Measurements from ENCODE around the gene CIAO2A. TPM values are rescaled to one million over a fixed set of nuclear protein-coding genes. Genes with fewer than 3 reads are reported as not detected.
A peak's percentile ranks its signal among the peaks of the same experiment; 100 is the strongest.

CIAO2A gene
- total RNA-seq, 6 experiments from 2014 or later: 84.2 to 186 (median 126) TPM

DNA sequence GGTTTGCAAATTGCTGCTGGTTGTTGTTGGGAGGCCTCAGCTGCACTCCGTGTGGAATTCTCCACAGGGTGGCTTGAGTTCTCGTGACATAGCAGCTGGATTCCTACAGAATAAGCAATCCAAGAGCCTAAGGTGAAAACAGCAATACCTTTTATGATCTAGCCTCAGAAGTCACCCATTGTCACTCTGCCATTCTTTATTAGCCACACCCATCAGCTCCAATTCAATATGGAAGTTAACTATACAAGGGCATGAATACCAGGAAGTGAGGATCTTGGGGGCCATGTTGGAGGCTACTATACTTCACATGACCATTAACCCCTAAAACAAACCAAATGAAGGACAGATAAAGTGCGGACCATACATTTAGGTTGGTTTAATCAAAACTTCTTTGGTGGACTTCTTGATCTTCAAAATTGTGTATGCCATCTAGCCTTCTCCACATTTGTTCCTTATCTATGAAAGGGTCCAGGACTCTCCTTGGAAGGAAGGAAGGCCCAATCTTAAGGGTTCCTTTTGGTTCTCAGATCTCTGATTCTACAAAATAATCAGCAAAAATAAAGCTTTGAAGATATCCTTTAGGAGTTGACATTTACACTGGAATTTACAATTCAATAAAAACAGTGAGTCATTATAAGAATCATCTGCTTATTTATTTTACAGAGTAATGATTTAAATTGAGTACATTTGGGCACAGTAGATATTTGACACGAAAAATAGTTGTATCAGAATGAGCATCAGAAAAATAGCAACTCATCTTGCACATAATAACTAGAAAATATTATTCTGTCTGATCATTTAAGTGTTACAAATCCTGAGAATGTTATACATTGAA lies 21.5 kb downstream of the CIAO2A start:
- Histone ChIP-seq H3K27me3 (no peaks in the 10 kb centered on the region), H3K9me3 (no peaks in the 10 kb centered on the region), H3K36me3 (no peaks in the 10 kb centered on the region), H3K4me1 (peaks cover 0 to 74% (median 27%) of the 10 kb centered on the region in 4 donors), H3K4me3 (no peak overlapping the region), H3K27ac (peak overlapping the region; percentile 66 to 93 (median 89))
- intact Hi-C loops (cut with DNase I): no loop called here
- DNase-seq: no peak
- 54% methylated on average over 3 of the region's 4 CpGs for WGBS (ENCODE audit: insufficient coverage, low coverage, low lambda C conversion rate, missing lambda C conversion rate)
- TF ChIP-seq, protein P1, sequence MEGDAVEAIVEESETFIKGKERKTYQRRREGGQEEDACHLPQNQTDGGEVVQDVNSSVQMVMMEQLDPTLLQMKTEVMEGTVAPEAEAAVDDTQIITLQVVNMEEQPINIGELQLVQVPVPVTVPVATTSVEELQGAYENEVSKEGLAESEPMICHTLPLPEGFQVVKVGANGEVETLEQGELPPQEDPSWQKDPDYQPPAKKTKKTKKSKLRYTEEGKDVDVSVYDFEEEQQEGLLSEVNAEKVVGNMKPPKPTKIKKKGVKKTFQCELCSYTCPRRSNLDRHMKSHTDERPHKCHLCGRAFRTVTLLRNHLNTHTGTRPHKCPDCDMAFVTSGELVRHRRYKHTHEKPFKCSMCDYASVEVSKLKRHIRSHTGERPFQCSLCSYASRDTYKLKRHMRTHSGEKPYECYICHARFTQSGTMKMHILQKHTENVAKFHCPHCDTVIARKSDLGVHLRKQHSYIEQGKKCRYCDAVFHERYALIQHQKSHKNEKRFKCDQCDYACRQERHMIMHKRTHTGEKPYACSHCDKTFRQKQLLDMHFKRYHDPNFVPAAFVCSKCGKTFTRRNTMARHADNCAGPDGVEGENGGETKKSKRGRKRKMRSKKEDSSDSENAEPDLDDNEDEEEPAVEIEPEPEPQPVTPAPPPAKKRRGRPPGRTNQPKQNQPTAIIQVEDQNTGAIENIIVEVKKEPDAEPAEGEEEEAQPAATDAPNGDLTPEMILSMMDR (IDR thresholded peaks at IDR 0.05): no peak
- TF ChIP-seq POLR2A (IDR thresholded peaks at IDR 0.05): no peak
- ATAC-seq: no peak

DNA sequence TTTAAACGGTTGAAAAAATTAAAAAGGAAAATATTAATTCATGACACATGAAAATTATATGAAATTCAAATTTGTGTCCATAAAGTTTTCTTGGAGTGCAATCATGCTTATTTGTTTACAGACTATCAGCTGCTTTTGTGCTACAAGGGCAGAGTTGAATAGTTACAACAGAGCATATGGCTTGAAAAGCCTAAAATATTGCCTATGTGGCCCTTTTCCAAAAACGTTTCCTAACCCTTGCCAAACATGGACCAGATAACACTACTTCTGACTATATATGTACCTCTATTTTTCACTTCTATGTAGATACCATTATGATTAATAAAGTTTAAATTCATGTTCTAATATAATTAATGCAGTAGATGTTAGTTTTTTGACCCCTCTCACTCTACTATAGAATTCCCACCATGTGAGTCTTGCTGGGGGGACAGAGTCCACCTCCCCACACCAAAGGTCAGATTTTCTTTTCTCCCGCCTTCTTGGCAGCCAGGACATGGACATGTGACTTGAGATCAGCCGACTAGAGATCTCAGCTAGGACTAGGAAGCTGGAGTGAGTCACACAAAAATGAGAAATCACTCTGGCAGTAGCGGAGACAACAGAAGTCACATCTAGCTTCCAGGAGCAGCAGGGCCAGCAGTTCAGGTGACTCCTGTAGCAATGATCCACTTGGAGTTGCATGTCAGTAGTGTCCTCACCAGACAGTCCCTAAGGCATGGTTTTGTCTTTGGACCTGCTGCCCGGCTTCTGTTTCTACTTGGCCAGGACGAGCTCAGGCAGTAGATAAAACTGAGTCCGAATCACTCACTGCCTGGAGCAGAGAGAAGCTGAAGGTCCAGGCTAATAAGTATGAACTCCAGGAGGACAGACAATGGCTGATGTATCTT lies 22.4 kb downstream of the CIAO2A start:
- Histone ChIP-seq H3K27ac (peak overlapping the region; percentile 66 to 93 (median 89)), H3K4me1 (peaks cover 0 to 74% (median 27%) of the 10 kb centered on the region in 4 donors), H3K4me3 (no peak overlapping the region), H3K36me3 (no peaks in the 10 kb centered on the region), H3K27me3 (no peaks in the 10 kb centered on the region), H3K9me3 (no peaks in the 10 kb centered on the region)
- ATAC-seq (peak; percentile 73 to 83 (median 77)), DNase-seq (peak; percentile 69 to 87 (median 73))
- TF ChIP-seq, protein P1 (IDR thresholded peaks at IDR 0.05): no peak
- TF ChIP-seq POLR2A (IDR thresholded peaks at IDR 0.05): peak; percentile 60
- 16% methylated on average over 8 of the region's 8 CpGs for WGBS (ENCODE audit: insufficient coverage, low coverage, low lambda C conversion rate, missing lambda C conversion rate)
- intact Hi-C loops (cut with DNase I): no loop called here

DNA sequence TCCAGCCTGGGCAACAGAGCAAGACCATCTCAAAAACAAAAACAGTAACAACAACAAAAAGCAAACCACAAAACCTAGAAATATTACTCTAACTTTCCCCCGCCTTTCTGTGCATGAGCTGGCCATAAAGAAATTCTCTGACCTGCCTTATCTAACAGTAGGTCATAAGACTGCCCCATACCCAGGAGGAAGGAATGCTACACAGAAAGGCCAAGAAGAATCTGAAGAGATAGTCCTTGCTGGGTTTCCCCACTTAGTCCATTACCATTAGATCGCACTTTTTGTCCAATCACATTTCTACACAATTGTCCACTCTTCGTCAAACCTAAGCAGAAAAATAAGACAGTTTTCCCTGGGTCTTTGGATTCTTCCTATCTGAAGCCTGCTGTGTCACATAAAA lies 23.5 kb downstream of the CIAO2A start:
- DNase-seq (no peak), ATAC-seq (no peak)
- TF ChIP-seq, protein P1 (IDR thresholded peaks at IDR 0.05): no peak
- no peak for TF ChIP-seq POLR2A (IDR thresholded peaks at IDR 0.05)
- H3K4me3 ChIP-seq: no peak overlapping the region
- no peaks in the 10 kb centered on the region for H3K9me3 ChIP-seq
- no peaks in the 10 kb centered on the region for H3K36me3 ChIP-seq
- peaks cover 0 to 73% (median 27%) of the 10 kb centered on the region in 4 donors for H3K4me1 ChIP-seq
- intact Hi-C loops (cut with DNase I): no loop called here
- 100% methylated on average over 3 of the region's 3 CpGs for WGBS (ENCODE audit: insufficient coverage, low coverage, low lambda C conversion rate, missing lambda C conversion rate)
- H3K27me3 ChIP-seq: no peaks in the 10 kb centered on the region
- peak overlapping the region; percentile 66 to 93 (median 89) for H3K27ac ChIP-seq

DNA sequence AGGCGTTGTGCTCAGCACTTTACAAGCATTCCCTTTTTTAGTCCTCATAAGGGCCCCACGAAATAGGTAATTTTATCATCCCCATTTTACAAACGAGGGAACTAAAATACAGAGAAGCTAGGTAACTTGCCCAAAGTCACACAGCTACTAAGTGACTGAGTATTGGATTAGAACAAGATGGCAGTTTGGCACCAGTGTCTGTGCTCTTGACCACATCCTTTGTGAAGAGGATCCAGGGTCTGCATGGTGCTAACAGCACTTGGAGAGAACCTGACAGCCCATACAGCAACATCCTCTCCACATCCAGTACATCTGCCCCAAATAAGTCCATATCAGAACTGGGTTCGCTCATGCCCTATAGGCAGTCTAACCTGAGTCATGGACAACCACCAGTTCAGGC lies 25.5 kb downstream of the CIAO2A start:
- H3K4me1 ChIP-seq: peaks cover 0 to 54% (median 23%) of the 10 kb centered on the region in 4 donors
- H3K9me3 ChIP-seq: no peaks in the 10 kb centered on the region
- H3K36me3 ChIP-seq: no peaks in the 10 kb centered on the region
- no peak for DNase-seq
- WGBS (ENCODE audit: insufficient coverage, low coverage, low lambda C conversion rate, missing lambda C conversion rate): 48% methylated on average over 4 of the region's 4 CpGs
- ATAC-seq: no peak
- H3K27me3 ChIP-seq: no peaks in the 10 kb centered on the region
- TF ChIP-seq POLR2A (IDR thresholded peaks at IDR 0.05): no peak
- intact Hi-C loops (cut with DNase I): loop anchor here in 1 of 2 donors (10.0 kb wide), 1 partner anchor 323 kb away; no protein-coding TSS in a partner anchor
- peak overlapping the region in 1 of 3 donors; percentile 93 for H3K27ac ChIP-seq
- no peak overlapping the region for H3K4me3 ChIP-seq
